Left lung (tissue), 10 donors: ENCODE data around the gene MLLT3. TPM values are rescaled to one million over a fixed set of nuclear protein-coding genes. Genes with fewer than 3 reads are reported as not detected.

Experiments
- ATAC-seq: fragments of 200-7000 bp; cut with Tn5 transposase; one replicate; pipeline ENCODE4 v1.9.1; 2020; ENCODE audit warnings: moderate library complexity
- DNase-seq, 4 donors: peaks; one replicate each; pipeline ENCODE4 v3.0.0-alpha.2; 2013 to 2020
- H3K27ac ChIP-seq, 2 donors: fragments of 200-600 bp; sonication (generic) in 1 of 2; one replicate each; pipeline versions ENCODE4 v1.5.0 to v1.8.0; 2020 to 2021
- H3K27me3 ChIP-seq, 2 donors: fragments of 200-600 bp; sonication (generic) in 1 of 2; one replicate each; pipeline versions ENCODE4 v1.5.0 to v1.8.0; 2020 to 2021
- H3K36me3 ChIP-seq, 2 donors: fragments of 200-600 bp; sonication (generic) in 1 of 2; one replicate each; pipeline versions ENCODE4 v1.5.0 to v1.8.0; 2020 to 2021
- H3K4me1 ChIP-seq, 2 donors: fragments of 200-600 bp; one replicate each; pipeline ENCODE4 v1.8.0; 2021
- H3K4me3 ChIP-seq, 2 donors: fragments of 200-600 bp; sonication (generic) in 1 of 2; one replicate each; pipeline versions ENCODE4 v1.5.0 to v1.8.0; 2020 to 2021; ENCODE audit warnings: mild to moderate bottlenecking in 1 of 2
- H3K9me3 ChIP-seq, 2 donors: fragments of 200-600 bp; sonication (generic) in 1 of 2; one replicate each; pipeline versions ENCODE4 v1.5.0 to v1.8.0; 2020 to 2021
- intact Hi-C, 2 donors: fragments of 100-400 bp; cut with DNase I; formaldehyde crosslinking; loops; one replicate each; pipeline versions ENCODE4 v1.11.2 to v1.14.2; 2022
- polyA plus RNA-seq, 6 donors: library from polyadenylated mRNA; unstranded; fragments of 120-200 nt; gene quantifications; one replicate each; pipeline ENCODE4 v1.2.1, GENCODE V29; 2013; ENCODE audit not compliant: insufficient read length in 6 of 6
- total RNA-seq, 2 donors: library from RNA; stranded (reverse); fragmentation: NEBNext Ultra II Directional; extraction: Animal tissue kit (Norgen Biotek cat#: 25700); gene quantifications; one replicate each; pipeline ENCODE4 v1.2.1, GENCODE V29; 2021
- TF ChIP-seq, protein P1 (sequence below), 2 donors: fragments of 200-600 bp; sonication (generic) in 1 of 2; IDR thresholded peaks; one replicate each; pipeline versions ENCODE4 v1.5.0 to v1.8.0; 2021; ENCODE audit warnings: antibody characterized with exemption in 2 of 2
- donor health status: DM: no; HTN: yes; CAD: no.
- donor health status: DM: no; HTN: no; CAD: no.

Gene MLLT3
- total and polyA plus RNA-seq, 8 donors: 17.0 to 38.2 (median 32.5) TPM

DNA sequence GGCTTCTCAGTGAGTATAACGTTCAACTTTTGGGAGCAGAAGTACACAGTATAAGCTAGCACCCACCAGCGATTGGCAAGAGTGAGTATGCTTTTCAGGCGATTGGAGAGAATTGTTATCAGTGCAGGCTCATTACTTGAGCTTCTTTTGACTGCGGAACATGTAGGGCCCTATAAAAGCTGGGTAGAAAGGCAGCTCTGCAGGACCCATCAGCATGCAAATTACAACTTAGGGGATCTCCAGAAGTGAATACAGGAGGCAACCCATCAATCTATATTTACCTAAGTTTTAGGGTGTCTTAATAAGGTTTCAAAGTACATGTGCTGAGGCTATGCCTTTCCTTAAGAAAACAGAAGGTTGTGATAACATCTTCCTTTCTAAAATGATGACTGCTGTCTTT is 225.0 kb downstream of the MLLT3 start:
- TF ChIP-seq, protein P1, sequence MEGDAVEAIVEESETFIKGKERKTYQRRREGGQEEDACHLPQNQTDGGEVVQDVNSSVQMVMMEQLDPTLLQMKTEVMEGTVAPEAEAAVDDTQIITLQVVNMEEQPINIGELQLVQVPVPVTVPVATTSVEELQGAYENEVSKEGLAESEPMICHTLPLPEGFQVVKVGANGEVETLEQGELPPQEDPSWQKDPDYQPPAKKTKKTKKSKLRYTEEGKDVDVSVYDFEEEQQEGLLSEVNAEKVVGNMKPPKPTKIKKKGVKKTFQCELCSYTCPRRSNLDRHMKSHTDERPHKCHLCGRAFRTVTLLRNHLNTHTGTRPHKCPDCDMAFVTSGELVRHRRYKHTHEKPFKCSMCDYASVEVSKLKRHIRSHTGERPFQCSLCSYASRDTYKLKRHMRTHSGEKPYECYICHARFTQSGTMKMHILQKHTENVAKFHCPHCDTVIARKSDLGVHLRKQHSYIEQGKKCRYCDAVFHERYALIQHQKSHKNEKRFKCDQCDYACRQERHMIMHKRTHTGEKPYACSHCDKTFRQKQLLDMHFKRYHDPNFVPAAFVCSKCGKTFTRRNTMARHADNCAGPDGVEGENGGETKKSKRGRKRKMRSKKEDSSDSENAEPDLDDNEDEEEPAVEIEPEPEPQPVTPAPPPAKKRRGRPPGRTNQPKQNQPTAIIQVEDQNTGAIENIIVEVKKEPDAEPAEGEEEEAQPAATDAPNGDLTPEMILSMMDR (IDR thresholded peaks at IDR 0.05): no peak
- no peak for DNase-seq
- Histone ChIP-seq H3K27me3 (no peaks in the 10 kb centered on the region), H3K36me3 (no peaks in the 10 kb centered on the region), H3K4me3 (no peak overlapping the region), H3K27ac (no peak overlapping the region), H3K9me3 (no peaks in the 10 kb centered on the region), H3K4me1 (no peaks in the 10 kb centered on the region)
- intact Hi-C loops: no loop called here
- no peak for ATAC-seq

DNA sequence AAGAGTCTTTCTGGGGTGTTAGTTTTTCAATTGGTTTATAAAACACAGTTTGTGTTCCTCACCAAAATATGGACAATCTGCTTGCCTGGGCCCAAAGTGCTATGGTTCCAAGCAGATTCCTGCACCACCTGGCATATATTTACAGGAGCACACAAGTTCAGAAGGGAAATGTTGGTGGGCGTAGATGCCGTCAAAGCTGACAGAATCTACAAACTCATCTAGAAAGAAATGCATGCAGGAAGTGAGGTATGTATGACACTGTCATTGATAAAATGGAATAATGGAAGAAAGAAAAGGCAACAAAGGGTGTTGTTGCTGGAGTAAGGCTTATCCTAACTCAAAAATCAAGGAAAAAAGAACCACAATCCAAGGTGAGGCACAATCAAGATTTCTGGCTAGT is 225.8 kb downstream of the MLLT3 start:
- Histone ChIP-seq H3K9me3 (no peaks in the 10 kb centered on the region), H3K4me1 (no peaks in the 10 kb centered on the region), H3K27ac (no peak overlapping the region), H3K4me3 (no peak overlapping the region), H3K36me3 (no peaks in the 10 kb centered on the region), H3K27me3 (no peaks in the 10 kb centered on the region)
- TF ChIP-seq, protein P1 (IDR thresholded peaks at IDR 0.05): no peak
- DNase-seq (no peak), ATAC-seq (no peak)
- intact Hi-C loops: no loop called here

DNA sequence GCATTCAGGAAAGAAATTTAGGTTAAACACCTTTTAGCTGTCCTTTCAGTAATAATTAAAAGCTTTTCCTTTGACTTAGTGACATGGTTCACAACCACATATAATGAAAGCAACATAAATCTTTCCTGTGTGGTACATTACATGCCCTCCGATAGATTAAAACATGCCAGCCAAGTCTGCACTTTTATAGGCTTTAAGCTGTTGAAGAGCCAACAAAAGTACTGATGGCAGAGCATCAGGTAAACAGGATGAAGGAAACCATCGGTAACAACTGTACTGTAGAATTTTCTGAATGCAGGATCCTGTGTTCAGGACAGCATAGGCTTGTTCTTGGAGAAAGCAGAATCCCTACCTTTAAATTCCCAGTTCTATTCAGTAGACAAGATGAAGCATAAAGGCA is 226.6 kb downstream of the MLLT3 start:
- TF ChIP-seq, protein P1 (IDR thresholded peaks at IDR 0.05): no peak
- no peaks in the 10 kb centered on the region for H3K9me3 ChIP-seq
- no peak for DNase-seq
- no peak for ATAC-seq
- H3K27ac ChIP-seq: no peak overlapping the region
- no peaks in the 10 kb centered on the region for H3K4me1 ChIP-seq
- H3K36me3 ChIP-seq: no peaks in the 10 kb centered on the region
- intact Hi-C loops: no loop called here
- H3K4me3 ChIP-seq: no peak overlapping the region
- H3K27me3 ChIP-seq: no peaks in the 10 kb centered on the region

DNA sequence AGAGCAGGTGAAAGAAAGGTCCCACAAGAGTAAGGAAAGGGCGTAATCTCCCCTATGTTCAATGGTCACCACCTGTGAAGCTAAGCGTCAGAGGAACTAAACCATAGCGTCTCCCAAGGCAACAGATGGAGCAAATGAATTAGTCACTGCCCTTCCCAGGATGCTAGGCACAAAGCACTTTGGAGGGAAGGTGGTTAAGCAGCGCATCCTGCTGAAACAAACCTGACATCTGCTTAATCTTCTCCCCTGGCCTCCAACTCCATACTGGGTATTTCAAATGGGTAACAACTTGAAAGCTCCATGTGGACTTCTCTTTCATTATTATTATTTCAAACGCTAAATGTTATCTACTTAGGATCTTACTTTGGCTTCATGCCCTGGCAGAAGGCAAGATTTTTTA is 227.3 kb downstream of the MLLT3 start:
- no peaks in the 10 kb centered on the region for H3K27me3 ChIP-seq
- intact Hi-C loops: no loop called here
- ATAC-seq (no peak), DNase-seq (no peak)
- no peak overlapping the region for H3K4me3 ChIP-seq
- no peaks in the 10 kb centered on the region for H3K4me1 ChIP-seq
- TF ChIP-seq, protein P1 (IDR thresholded peaks at IDR 0.05): no peak
- no peaks in the 10 kb centered on the region for H3K36me3 ChIP-seq
- no peak overlapping the region for H3K27ac ChIP-seq
- H3K9me3 ChIP-seq: no peaks in the 10 kb centered on the region

DNA sequence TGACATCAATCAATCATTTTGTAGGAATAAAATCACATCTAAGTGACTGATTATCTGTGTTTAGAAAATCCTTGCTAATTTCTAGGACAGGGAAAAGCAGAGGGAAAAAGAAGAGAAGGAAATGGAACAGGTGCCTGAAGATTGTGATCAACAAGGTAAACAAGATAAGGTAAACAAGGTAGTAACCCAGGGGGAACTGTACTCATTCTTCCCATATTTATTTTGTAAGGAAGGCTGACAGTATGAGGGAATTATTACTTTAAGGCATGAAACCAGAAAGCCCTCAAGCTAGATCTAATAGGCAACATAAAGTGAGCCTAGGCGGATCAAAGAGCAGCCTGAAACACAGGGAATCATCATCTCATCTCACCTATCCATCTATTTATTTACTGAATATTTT is 231.1 kb downstream of the MLLT3 start:
- Histone ChIP-seq H3K9me3 (no peaks in the 10 kb centered on the region), H3K36me3 (no peaks in the 10 kb centered on the region), H3K27ac (no peak overlapping the region), H3K27me3 (no peaks in the 10 kb centered on the region), H3K4me3 (no peak overlapping the region), H3K4me1 (no peaks in the 10 kb centered on the region)
- DNase-seq (no peak), ATAC-seq (no peak)
- TF ChIP-seq, protein P1 (IDR thresholded peaks at IDR 0.05): no peak
- intact Hi-C loops: no loop called here
